GM21825 (cell line): Measurements from ENCODE around the gene ADGRG2.
"Not testable (repeated sequence)": the region's sequence is repeated elsewhere in the genome, so short reads cannot be mapped to it uniquely, and the experiment has no call there.

Experiments used
- ATAC-seq: cut with Tn5 transposase; IDR thresholded peaks from one replicate; pipeline ENCODE4 v1.9.1; 2021; ENCODE audit warnings: mild to moderate bottlenecking, moderate library complexity; ENCODE audit not compliant: unreplicated experiment

The ADGRG2 gene

DNA sequence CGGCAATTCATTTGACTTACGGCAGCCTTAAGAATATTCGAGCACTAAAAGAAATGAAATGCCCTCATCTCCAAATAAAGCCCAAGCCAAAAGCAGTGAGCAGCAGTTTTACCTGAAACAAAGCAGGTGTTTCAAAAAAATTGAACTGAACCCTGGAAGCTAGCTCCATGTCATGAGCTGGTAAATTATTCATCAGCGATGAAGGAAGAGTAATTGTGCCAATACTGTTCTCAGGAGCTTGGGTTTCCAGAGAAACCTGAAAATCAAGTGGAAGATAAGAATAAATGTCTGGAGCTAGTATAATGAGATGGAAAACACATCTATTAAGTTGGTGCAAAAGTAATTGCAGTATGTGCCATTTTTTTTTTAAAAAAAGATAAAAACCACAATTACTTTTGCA lies 114.4 kb downstream of the ADGRG2 start:
- ATAC-seq: no peak

DNA sequence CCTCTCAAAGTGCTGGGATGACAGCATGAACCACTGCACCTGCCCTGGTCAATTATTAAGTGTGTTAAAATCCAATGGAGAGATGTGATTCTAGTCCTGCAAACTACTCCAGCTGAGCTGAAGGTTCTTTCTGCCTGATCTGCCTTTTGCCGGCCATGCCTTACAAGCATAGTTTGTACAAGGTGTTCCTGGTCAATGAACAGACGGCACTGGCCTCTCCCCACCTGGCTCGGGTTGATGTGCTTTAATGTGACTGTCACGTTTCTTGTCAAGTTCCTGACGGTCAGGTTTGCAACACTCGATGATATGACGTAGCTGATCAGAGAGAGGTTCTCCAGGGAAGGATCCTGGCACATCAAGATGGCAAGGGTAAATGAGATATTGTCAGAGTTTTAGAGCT lies 115.3 kb downstream of the ADGRG2 start:
- no peak for ATAC-seq

DNA sequence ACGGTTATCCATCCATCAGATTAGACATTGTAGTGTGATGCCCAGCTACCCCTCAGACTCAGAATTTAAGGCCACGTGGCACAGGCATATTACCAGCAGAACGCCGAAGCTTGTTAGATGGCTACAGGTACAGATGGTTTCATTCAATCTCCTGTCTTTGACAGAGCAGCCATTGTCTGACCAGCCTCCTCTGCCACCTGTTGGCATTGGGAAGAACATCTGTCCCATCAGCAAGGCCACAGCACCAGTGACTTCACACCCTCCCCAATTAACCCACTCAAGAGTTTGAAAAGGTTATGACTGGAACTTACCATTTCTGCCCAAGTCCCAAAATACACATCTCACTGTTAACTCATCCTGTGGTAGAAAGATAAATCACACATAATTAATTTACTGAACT lies 116.4 kb downstream of the ADGRG2 start:
- ATAC-seq: no peak

DNA sequence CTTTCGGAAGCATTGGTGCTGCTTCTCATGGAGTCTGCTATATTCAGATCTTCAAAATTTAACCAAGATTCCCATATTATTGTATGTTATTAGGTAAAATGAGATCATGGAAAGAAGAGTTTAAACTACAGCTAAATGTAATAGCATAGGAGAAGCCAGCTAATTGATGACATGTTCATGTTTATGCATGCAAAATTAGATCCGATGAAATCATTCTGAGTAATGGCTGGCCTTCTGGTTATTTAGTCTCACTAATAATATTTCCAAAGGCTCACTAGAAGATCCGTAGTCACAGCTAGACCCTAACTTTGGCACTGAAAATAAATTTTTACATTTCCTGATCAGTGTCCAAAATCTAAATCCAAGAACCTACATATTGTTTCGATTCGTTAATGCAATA lies 118.5 kb downstream of the ADGRG2 start:
- ATAC-seq: no peak

DNA sequence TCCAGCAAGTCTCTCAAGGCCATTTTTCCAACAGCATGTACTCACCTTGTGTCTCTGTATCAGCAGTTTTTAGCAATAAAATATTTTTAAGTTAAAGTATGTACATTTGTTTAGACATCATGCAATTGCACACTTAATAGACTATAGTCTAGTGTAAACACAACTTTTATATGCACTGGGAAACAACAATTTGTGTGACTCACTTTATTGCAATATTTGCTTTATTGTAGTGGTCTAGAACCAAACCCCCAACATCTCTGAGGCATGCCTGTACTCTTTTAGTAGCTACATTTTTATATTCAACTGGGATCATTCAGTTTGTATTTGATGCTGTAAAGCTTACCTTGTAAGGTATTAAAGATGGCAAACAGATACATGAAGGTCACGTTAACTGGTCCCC lies 123.6 kb downstream of the ADGRG2 start:
- no peak for ATAC-seq

DNA sequence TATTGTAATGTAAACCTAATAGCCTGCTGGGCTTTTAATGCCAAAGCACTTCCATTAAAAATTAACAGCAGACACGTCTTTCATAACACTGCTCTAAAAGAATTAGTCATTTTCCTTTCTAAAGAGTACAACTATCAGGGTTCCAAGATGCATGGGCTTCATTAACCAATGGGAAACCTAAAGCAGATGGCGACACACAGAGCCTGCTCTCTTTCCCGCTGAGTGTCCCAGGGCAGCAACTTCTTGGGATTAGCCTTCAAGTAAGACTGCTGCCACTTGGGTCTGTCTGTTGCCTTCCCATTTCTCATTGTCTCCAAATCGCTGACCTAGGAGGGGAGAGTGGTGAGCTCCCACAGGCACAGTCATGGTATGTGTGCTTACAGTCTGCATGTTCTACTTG lies 124.4 kb downstream of the ADGRG2 start:
- no peak for ATAC-seq

DNA sequence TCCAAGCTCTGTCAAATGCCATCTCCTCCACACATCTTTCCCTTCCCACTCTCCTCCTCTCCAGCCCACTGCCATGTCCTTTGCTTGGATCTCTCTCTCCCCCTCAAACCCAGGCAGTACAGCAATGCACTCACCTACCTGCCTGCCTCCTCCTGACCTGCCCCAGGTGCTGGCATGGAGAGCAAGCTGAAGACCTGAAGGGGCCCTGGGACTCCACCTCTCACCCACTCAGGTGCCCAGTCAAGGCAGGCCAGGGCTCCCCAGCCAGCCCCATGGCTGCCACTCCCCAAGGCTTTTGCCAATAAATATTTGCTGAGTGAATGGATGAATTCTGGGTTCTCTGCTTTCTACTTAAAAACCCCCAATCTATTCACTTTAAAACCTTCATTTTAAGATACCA lies 125.7 kb downstream of the ADGRG2 start:
- ATAC-seq: no peak

DNA sequence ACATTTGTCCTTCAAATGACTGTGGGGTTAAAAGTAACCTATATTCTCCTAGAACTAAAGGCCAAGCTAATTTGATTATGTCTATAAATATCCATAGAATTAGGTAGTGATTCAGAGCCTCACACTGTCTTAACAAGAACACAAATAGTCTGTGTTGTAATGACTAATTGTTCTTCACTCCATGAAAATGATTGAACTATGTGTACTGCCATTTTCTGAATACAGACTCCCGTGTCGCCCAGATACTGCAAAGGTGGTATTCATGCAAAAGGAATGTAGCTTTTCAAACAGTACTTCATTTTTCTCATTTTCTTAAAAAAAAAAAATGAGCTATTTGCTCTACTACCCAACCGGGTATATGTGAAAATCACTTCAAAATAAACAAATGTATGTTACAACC lies 127.0 kb downstream of the ADGRG2 start:
- no peak for ATAC-seq

DNA sequence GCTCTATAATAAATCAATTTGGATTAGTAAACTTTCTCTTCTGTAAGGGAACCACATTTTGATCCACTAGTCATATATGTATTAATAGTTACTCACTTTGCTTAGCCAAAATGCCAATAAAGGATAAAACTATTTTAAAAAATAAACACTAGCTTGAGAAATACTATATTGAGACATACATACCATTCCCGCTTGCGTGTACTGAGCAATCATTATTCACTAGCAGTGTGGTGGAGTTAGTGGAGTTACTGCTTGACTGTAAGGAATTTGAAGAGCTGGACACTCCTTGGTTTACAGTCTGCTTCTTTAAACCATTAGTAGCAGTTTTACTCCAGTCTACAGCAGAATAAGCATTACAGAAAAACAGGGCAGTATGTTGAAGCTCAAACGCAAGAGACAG lies 127.6 kb downstream of the ADGRG2 start:
- ATAC-seq: no peak

DNA sequence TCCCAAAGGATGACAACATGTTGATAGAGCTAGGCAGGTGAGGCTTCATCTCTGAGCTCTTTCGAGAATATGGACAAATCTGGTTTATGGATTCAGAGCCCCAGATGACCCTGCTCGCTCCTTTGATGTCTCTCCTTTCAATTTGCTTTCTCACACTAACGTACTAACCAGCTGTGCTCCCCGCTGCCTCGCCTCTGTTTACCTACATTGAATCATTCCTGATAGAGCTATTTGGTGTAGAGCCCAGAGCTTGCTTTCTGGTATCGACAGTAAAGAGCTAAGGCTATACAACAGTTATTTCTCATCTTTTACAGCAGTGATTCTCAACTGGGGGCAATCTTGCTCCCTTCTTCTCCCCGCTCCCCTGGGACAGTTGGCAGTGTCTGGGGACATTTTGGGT lies 129.4 kb downstream of the ADGRG2 start:
- no peak for ATAC-seq

DNA sequence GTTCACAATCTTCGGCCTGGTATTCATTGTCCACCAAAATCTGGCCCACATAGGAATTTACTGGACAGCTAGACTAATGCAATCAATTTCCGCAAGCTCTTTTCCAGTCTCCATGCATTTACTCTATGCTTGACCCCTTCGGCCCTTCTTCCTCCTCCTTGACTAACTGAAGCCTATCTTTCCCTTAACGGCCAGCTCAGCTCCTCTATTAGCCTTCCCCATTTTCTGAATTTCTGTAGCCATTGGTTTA lies 137.2 kb downstream of the ADGRG2 start:
- no peak for ATAC-seq

DNA sequence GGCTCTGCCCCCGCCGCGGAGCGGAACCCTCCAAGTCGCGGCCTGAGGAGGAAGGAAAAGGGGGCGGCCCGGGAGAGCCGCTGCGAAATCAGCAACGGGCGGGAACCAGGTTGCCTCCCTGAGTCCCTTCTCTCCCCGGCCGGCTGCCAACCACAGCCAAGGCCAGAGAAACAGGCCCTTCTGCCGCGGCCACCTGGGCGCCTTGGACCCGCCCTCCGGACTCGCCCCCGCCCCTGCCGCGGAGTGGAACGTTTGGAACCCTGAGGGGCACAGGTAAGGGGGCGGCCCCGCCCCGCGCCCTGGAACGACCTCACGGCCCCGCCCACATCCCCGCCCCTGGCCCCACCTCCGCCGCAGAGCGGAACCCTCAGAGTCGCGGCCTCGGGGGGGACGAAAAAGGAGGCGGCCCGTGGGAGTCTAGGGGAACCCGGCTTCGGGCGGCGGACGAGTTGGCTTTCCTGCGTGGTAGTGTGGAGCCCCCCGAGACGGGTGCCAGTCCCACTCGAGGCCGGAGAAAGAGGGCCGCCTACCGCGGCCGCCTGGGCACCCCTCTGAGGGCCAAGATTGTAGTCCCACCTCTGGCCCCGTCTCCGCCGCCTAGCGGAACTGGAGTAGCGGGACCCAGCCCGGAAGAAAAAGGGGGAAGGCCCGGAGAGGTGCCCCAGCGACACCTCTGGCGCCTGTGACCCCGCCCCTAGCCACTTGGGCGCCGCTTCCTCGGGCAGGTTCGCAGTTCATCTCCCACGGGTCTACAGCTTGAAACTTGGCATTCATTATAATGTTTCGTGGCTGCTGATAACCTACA lies 137.7 kb downstream of the ADGRG2 start:
- peak; percentile 83 for ATAC-seq

DNA sequence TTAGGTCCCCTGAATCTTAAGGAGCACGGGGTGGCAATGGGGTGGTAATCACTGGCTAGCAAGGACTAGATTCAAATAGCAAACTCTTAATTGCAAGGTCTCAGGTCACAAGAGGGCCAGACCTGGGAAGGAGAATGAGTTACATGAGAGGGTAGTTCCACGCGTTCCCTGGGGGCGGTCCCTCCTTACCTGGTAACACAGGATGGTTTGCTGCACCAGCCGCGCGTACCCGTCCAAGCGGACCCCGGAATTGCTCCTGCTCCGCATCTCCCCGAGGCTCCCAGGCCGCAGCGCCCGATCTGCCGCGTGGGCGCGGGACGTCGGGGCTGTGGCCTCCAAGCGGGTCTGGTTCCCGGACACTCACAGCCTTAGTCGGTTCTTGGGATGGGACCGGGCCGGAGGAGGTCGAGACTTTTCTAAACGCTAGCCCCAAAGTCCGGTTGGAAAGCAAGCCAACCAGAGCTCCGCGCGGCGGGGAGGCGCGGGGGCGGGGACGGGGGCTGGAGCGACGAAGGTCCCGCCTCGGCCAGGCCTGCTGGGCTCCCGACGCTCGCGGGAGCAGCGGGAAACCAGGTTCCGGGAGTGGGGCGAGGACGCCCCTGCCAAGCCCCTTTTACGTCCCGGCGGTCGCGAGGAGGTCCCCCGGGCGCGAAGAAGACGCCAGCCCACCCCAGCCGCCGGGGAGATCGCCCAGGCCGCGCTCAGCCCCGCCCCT lies 138.4 kb downstream of the ADGRG2 start, which contains the start of gene PHKA2:
Gene PHKA2, minus strand, starts transcription at position 449 of the 715 bp plus-strand sequence. Its CDS starts 182 bp downstream, at position 267.
- ATAC-seq: peak; percentile 43

DNA sequence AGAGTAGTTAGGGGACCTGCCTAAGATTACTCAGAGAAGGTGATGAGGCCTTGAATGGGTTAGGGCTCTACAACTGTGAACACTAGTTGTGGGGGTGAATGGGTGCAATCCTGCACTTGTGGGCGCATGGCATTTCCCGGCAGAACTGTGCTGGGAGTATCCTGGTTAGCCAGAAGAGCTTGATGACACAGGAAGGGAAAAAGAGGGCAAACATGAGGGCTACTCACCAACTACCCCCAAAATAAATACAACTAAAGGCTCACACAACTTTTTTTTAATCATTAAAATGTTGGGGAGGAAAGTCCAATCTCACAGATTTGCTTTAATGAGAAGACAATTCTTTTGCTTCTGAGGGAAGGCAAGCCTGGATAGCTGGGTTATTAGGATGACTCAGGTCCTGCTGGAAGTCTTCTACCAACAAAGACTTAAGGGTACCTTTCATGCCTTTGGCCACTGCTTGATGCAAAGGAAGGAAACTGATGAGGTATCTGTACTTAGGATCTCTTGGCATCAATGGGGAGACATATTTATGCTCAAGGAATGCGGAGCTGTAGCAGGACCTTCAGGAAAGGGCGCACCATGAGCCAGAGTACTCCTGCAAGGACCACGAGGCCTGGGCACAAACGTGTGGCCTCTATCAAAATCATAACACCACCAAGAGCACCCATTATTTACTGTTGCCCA lies 141.0 kb downstream of the ADGRG2 start:
- ATAC-seq: no peak

DNA sequence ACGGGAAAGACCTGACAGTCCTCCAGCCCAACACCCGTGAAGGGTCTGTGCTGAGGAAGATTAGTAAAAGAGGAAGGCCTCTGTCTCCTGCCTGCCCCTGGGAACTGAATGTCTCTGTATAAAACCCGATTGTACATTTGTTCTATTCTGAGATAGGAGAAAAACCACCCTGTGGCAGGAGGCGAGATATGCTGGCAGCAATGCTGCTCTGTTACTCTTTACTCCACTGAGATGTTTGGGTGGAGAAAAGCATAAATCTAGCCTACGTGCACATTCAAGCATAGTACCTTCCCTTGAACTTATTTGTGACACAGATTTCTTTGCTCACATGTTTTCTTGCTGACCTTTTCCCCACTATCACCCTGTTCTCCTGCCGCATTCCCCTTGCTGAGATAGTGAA lies 142.0 kb downstream of the ADGRG2 start:
- not testable (repeated sequence) for ATAC-seq

DNA sequence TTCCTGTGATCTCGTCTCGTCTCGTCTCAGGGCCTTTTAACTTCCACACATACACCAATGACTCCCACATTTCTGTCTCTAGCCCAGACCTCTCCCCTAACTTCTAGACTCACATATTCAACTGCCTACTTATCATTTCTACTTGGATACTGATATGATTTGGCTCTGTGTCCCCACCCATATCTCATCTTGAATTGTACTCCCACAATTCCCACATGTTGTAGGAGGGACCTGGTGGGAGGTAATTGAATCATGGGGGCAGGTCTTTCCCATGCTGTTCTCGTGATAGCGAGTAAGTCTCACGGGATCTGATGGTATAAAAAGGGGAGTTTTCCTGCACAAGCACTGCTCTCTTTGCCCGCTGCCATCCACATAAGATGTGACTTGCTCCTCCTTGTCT lies 147.3 kb downstream of the ADGRG2 start:
- no peak for ATAC-seq

DNA sequence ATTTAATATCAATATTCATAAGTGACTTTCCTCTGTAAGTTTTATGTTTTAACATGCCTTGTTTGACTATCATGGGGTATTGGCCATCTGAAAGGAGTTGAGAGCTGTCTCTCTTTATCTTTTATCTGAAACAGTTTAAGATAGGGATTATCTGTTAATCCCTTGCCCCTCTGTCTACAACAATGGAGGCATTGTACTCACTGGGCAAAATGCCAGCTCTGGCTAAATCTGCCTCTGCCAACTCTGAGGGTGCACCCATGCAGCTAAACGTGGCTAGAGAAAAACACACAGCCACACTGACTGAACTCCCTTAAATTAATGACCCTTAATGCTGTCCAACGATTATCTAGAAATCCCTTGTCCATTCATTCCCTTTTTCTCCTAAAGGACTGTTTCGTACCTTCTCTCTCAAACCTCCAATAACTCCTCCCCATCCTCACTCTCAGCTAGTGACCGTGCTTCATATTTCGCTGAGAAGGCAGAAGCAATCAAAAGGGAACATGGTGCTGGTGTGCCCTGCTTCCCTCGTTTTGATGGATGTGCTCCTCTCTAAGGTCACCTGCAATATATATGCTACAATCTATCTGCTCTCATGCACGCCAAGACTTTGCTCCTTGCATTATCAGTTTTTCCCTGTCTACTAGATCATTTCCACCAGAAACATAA lies 148.6 kb downstream of the ADGRG2 start:
- no peak for ATAC-seq

DNA sequence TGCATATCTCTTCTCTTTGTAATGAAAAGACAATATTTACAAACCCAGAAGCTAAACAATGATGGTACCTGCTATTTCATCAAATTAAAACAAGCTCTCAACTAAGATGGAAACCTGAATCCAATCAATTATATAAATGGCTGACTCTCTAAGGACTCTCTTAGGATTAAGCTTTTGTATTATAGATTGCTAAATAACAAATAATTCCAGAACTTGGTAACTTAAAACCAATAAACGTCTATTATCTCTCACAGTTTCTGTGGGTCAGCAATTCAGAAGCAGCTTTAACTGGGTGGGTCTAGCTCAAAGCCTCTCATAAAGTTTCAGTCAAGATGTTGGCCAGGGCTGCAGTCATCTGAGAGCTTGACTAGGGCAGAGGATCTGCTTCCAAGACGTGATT lies 150.8 kb downstream of the ADGRG2 start:
- ATAC-seq: no peak

DNA sequence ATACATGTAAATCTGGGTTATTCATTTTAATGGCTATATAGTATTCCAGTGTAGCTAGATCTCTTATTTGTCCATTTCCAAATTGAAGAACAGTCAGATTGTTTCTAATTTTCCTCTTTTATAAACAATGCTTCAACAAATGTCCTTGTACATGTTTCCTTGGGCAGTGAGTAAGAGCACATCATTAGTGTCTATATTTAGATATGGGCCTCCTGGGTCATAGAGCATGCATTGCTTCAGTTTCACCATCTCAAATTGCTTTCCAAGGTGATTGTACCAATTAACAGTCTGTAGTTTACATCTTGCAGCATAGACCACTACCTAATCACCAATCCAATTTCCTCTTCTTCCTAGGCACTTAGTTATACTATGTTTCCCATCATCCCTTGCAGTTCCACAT lies 151.8 kb downstream of the ADGRG2 start:
- ATAC-seq: no peak

DNA sequence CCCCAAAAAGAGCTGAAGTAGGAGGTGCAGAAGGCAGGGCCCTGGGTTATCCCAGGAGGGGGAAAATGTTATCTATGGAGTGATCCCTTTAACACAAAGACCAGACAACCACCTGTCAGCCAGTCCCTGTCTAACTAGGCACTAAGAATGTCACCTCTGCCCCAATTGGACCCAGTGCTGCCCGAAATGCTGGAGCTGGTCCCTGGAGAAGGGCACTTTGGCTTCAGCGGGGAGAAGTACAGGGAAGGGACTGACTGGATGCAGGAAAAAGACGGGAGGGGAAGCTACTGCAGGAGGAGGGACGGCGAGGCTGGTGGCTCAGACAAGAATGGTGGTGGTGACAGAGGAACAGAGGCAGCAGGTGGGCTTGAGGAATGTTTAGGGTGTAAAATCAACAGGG lies 155.6 kb downstream of the ADGRG2 start:
- ATAC-seq: no peak

DNA sequence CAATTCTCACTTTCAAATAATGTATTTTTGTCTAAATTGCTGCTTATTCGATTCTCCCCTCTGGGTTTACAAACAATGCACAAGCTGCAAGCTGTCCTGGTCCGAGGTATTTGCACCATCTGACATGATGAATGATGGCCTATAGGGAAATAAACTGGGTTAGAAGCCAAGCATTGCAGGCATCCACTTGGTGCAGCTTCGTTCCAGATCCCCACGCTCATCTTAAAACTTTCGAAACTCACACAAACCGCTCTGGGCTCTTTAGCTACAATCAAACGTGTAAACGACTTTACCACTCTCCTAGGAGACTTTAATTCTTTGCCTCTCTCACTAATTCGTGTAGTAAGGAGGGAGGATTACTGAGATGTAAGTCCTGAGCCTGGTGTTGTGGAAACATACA lies 157.4 kb downstream of the ADGRG2 start:
- ATAC-seq: no peak

DNA sequence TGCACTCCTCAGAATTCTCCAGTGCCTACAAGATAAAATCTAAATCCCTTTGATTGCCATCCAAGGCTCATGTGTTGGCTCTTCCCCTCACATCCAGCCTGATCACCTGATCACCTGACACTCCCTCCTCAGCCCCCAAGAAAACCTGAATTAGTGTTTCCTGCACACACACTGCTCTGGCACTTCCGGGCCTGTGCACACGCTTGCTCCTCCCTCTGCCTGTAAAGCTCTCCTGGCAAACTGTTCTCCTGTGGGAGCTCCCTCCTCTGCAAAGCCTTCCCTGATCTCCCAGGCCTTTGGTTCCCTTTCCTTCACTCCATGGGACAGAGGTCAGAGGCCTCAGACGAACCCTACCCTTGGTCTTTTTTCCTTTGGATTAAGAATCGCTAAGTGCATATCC lies 158.2 kb downstream of the ADGRG2 start:
- ATAC-seq: no peak
